ENCODE measurements around the gene PAPLN. TPM values are rescaled to one million over a fixed set of nuclear protein-coding genes. Genes with fewer than 3 reads are reported as not detected.
A peak's percentile ranks its signal among the peaks of the same experiment; 100 is the strongest.
"Not testable (repeated sequence)": the region's sequence is repeated elsewhere in the genome, so short reads cannot be mapped to it uniquely, and the experiment has no call there.

PAPLN gene
- polyA plus RNA-seq, 4 donors: 20.9 to 28.4 (median 24.3) TPM

DNA sequence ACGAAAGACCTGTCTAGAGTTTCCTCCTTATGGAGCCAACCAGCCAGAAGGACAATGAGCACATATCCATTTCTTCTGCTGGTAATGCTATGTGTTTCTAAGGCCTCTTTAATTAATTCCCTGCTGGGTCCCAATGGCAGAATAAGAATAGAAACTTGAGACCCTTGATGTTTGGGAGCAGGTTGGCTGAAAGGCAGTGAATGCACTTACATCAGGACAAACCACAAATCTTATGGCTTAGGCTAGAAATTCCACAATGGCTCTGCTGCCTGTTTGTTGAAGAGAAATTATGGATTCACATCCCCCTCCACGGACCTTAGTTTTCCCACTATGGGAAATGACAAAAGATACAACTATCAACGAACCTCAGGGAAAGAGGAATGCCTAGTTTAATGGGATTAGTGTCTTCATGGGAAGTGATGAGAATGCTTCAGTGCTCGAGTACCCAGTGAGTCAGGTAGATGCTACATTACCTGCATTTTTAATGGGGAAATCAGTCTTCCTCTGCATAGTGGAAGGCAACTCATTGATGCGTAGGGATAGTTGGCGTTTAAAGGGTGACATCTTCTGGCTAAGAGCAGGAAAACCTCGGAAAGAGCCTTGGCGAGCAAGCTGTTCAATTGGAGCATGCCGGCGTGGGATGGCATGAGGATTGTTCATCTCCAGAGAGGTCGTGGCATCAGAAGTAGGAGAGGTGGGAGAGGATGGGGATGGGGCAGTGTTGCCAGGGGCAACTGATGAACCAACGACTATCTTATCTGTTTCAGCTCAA, 46.5 kb downstream of the PAPLN start:
- DNase-seq (ENCODE audit: low read depth in 4 of 4, low spot score in 3 of 4): no peak

DNA sequence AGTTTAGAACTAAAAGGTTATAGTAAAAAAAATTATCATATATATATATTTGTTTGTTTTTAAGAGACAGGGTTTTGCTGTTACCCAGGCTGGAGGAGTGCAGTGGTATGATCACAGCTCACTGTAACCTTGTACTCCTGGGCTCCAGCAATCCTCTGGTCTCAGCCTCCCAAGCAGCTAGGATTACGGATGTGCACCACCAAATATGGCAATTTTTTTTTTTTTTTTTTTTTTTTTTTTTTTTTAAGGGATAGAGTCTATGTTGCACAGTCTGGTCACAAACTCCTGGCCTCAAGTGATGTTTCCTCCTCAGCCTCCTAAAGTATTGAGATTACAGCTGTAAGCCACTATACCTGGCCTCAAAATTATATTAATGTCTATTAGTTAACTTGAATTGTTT, 48.7 kb downstream of the PAPLN start:
- DNase-seq (ENCODE audit: low read depth in 4 of 4, low spot score in 3 of 4): no peak

DNA sequence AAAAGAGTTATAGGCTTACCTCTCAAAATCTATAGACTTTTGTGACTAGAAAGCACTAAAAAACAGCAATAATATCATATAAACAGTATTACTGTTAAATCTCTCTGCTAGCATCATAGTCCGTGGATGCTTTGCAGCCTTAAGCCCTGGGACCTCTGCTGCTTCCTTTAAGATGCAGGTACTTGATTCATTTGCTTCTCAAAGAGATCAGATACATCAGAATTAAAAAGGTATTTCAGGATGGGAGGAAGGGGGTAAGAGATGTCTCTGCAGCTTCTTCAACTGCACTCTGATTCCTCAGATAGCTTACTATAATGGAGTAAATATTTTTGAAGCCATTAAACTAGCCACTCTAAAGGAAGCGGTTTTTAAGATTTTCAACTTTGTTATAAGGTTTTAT, 49.3 kb downstream of the PAPLN start:
- DNase-seq (ENCODE audit: low read depth in 4 of 4, low spot score in 3 of 4): no peak

GRCh38 chr14:73287071-73287470, 49.8 kb downstream of the PAPLN start:
- no peak for DNase-seq (ENCODE audit: low read depth in 4 of 4, low spot score in 3 of 4)

- no peak for DNase-seq (ENCODE audit: low read depth in 4 of 4, low spot score in 3 of 4)
Observed at GRCh38 chr14:73289308-73289707, 52.0 kb downstream of the PAPLN start.

DNA sequence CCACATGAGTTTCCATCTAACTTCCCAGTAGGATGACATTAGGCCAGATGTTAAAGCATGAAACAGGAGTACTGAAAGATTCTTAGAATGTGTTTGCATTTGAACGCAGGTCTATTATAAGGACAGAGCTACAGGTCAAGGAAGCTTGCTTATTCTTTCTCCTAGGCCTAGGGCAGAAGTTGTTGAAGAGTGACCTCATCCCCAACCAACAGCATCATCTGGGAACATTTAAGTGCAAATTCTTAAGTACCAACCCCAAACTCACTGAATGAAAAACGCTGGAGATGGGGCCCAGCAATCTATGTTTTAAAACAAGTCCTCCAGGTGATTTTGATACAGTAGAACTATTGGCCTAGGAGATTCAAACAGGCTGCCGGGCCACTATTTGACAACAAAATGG, 52.4 kb downstream of the PAPLN start:
- no peak for DNase-seq (ENCODE audit: low read depth in 4 of 4, low spot score in 3 of 4)

DNA sequence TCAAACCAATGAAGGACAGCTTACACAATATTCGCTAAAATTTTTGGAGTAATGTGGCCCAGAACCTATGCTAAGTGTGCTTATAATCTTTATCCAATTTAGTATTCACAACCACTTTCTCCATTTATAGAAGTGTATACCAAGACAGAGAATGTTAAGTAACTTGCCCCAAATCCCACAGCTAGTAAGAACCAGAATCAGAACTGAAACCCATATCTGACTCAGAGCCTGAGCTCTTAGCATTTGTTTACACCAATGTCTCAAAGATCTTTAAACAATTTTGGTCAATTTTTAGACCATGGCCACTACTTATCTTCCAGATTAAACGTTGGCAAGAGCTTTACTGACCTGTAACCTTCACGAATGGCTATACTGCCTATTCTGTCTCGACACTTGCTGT, 53.0 kb downstream of the PAPLN start:
- no peak for DNase-seq (ENCODE audit: low read depth in 4 of 4, low spot score in 3 of 4)

DNA sequence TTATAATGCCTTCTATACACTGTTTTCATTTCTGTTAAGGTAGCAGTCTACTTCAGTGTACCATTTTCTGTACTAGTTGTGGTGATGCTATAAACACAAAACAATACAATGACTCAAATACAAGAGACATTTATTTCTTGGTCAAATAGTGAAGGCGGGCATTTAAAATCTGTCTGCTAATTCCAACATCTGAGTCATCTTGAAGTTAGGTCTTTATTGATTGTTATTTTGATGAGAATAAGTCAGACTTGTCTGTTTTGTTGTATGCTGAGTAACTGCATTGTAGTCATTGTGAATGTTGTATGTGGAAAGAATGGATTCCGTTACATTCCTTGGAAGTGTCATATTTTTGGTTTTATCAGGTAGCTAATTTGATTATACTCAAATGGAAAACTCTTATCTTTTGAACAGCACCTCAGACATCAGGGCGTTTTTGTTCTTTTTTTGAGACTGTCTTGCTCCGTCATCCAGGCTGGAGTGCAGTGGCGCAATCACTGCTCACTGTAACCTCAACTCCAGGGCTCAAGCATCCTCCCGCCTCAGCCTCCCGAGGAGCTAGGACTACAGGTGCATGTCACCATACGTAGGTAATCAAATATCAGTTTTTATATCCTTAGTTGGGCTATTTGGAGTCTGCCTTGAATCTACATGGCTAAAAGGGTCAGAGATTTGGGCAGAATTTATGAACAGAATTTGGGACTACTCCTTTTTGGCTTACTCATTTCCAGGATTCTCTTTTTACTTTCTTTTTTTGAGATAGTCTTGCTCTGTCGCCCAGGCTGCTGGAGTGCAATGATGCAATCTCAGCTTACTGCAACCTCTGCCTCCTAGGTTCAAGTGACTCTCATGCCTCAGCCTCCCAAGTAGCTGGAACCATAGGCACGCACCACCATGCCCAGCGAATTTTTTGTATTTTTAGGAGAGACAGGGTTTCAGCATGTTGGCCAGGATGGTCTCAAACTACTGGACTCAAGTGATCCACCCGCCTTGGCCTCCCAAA, 56.8 kb downstream of the PAPLN start:
- no peak for DNase-seq (ENCODE audit: low read depth in 4 of 4, low spot score in 3 of 4)

- DNase-seq (ENCODE audit: low read depth in 4 of 4, low spot score in 3 of 4): peak in 1 of 4 donors; percentile 41
Observed at GRCh38 chr14:73295198-73295796, 58.0 kb downstream of the PAPLN start.

DNA sequence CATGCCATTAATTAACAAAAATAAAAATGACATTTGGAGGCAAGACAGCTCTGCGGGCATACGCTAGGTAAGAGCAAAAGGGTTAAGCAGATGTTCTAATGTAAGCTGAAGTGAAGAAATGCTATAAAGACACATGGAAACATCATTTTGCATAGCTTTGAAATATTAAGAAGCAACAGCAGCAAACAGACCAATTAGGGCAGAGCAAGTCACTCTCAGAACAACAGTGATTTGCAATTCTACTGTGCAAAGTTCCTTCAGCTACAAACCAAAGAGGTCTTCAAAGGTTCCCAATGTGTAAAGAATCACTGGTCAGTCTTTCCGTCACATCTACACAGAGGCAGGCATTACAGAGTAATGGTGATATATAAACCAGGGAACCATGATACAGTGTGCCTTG, 68.2 kb downstream of the PAPLN start:
- DNase-seq (ENCODE audit: low read depth in 4 of 4, low spot score in 3 of 4): no peak

- DNase-seq (ENCODE audit: low read depth in 4 of 4, low spot score in 3 of 4): no peak
Observed at GRCh38 chr14:73307261-73307660, 70.0 kb downstream of the PAPLN start.

- not testable (repeated sequence) for DNase-seq (ENCODE audit: low read depth in 4 of 4, low spot score in 3 of 4)
Observed at GRCh38 chr14:73309207-73309606, 71.9 kb downstream of the PAPLN start.

DNA sequence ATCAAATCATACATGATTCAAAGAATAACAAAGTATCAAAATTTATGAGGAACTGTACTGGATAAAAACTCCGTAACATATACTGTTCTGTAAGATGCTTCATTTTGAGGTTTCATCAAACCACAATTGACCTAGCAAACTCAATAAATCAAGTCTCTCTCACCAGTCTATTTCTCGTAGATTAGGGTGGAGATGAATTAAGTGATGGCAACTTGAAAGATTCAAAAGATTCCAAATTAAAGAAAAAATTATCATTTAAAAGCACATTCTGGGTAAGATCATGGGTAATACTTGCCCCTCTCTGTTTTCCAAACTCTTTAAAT, 74.4 kb downstream of the PAPLN start:
- DNase-seq (ENCODE audit: low read depth in 4 of 4, low spot score in 3 of 4): no peak

- no peak for DNase-seq (ENCODE audit: low read depth in 4 of 4, low spot score in 3 of 4)
Observed at GRCh38 chr14:73312687-73313086, 75.4 kb downstream of the PAPLN start.

GRCh38 chr14:73313151-73313550, 75.8 kb downstream of the PAPLN start:
- DNase-seq (ENCODE audit: low read depth in 4 of 4, low spot score in 3 of 4): no peak

DNA sequence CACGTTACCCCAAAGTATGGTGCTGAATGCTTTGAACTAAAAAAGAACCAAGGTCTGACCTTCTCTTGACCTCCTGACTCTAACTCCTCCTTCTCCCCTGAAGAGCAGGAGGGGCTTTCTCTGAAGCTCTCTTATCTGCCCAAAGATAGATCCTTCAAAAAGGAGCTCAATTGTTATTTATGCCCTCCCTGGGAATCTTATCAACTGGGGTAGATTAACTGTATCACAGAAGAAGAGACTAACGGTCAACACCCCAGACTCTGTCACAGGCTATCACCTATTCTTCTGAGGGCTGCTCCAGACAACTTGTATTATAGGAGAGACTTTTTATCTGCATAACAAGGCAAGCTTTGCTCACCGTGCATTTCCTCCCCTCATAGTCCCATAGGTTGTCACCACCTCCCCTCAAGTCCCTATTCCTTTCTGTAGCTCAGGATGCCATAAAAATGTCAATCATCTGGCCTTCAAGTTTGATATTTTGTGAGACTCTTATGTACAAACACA, 86.6 kb downstream of the PAPLN start:
- DNase-seq (ENCODE audit: low read depth in 4 of 4, low spot score in 3 of 4): no peak

Other genes with a start within 250 kb of the PAPLN start
- gene ZFYVE1, start 210.4 kb upstream of the PAPLN start, polyA plus RNA-seq (ENCODE audit: insufficient read length in 4 of 4): 10 to 100 TPM; 18.4 to 20.8 (median 19.7) TPM
- 100 to 1,000 TPM; 142 to 167 (median 162) TPM for gene RBM25, start 179.0 kb upstream of the PAPLN start, polyA plus RNA-seq (ENCODE audit: insufficient read length in 4 of 4)
- 10 to 100 TPM; 69.3 to 79.5 (median 75.9) TPM for gene PSEN1, start 101.0 kb upstream of the PAPLN start, polyA plus RNA-seq (ENCODE audit: insufficient read length in 4 of 4)
- 10 to 100 TPM; 76.7 to 99.4 (median 81.0) TPM for gene NUMB, start 221.0 kb downstream of the PAPLN start, polyA plus RNA-seq (ENCODE audit: insufficient read length in 4 of 4)

All from right renal pelvis (tissue), 4 donors.